Inflammatory macrophage treated with lipopolysaccharide for 1 hour (primary cell): ENCODE measurements around the gene PEAK3.
A peak's percentile ranks its signal among the peaks of the same experiment; 100 is the strongest.
"Not testable (repeated sequence)": the region's sequence is repeated elsewhere in the genome, so short reads cannot be mapped to it uniquely, and the experiment has no call there.

Experiments used
- DNase-seq, 2 donors: peaks; one replicate each; pipeline ENCODE4 v3.0.0-alpha.2; 2020 to 2022

Gene PEAK3

GRCh38 chr19:2288338-2288817 is 6.4 kb upstream of the PEAK3 start:
- no peak for DNase-seq

DNA sequence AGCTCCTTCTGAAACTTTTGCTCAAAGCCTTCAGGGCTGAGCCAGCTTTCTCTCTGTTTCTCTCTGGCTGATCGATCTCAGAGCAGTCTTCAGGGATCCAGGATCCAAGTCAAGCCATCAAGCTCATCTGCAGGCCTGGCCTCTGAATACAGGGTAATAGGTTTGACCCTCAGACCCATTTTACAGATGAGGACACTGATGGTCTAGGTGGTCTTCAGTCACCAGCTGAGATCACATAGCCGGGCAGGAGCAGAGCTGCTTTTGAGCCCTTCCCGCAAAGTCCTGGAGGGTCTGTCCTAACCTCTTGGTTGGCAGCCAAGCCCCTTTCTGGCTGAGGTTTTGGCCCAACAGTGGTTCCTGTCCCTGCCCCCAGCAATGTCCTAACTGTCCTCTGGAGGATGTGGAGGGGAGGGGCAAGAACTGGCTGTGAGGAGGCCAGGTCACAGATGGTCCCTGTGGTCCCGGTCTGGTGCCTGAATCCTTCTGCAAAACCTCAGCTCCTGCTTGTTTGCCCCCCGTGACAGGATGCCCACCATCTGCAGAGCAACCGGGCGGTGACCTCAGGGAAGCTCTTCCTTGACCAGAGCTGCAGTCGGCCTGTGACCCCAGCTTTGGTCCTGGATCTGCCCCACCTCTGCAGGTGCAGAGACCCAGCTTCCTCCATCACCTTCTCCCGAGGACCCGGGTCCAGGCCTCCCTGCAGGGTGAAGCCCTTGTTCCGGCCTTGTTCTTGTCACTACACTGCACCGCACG is 5.8 kb upstream of the PEAK3 start:
- DNase-seq, result no peak

GRCh38 chr19:2286402-2287140 is 4.6 kb upstream of the PEAK3 start:
- DNase-seq, result no peak

DNA sequence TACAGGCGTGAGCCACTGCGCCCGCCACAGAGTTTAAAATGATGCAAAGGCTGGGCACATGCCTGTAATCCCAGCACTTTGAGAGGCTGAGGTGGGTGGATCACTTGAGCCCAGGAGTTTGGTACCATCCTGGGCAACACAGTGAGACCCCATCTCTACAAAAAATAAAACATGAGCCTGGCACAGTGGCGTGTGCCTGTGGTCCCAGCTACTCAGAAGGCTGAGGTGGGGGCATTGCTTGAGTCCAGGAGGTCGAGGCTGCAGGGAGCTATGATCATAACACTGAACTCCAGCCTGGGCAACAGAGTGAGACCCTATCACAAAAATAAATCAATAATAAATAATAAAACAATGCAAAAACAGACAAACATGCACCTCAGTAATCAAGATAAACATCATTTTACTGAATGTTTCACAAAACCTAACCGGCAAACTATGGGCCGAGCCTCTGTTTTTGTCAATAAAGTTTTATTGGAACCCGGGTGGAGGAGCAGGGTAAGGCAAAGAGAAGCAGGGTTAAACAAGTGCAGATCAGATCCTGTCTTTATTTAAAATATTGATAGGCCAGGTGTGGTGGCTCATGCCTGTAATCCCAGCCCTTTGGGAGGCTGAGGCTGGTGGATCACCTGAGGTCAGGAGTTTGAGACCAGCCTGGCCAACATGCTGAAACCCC is 2.0 kb upstream of the PEAK3 start:
- no peak for DNase-seq

DNA sequence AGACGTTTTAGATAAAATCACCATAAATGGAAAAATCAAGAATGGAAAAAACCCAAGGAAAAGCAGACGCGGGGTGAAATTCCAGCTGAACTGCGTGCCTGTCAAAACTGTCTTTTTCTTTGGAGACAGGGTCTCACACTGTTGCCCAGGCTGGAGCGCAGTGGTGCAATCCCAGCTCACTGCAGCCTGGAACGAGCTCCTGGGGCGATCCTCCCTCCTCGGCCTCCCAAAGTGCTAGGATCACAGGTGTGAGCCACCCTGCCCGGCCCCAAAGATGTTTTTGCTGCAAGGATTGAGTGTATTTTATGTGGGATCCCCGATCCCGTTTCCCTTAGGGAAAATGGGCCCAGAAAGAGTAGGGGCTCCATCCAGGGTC is 875 bp upstream of the PEAK3 start:
- no peak for DNase-seq

DNA sequence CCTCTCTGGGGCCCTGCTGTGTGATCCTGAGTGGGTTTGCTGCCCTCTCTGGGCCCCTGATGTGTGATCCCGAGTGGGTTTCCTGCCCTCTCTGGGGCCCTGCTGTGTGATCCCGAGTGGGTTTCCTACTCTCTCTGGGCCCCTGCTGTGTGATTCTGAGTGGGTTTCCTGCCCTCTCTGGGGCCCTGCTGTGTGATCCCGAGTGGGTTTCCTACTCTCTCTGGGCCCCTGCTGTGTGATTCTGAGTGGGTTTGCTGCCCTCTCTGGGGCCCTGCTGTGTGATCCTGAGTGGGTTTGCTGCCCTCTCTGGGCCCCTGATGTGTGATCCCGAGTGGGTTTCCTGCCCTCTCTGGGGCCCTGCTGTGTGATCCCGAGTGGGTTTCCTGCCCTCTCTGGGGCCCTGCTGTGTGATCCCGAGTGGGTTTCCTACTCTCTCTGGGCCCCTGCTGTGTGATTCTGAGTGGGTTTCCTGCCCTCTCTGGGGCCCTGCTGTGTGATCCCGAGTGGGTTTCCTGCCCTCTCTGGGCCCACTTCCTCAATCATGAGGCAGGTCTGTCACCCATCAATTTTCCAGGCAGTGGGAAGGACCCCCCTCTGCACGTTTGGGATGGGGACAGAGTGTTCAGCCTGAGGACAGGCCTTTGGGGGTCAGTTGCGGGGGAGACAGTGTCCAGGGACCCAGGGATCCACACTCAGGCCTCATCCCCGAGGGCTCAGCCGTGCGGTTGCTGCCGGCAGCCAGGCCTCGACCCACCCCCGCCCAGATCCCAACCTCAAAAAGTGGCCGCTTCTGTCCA is 512 bp downstream of the PEAK3 start:
- DNase-seq, result not testable (repeated sequence)

DNA sequence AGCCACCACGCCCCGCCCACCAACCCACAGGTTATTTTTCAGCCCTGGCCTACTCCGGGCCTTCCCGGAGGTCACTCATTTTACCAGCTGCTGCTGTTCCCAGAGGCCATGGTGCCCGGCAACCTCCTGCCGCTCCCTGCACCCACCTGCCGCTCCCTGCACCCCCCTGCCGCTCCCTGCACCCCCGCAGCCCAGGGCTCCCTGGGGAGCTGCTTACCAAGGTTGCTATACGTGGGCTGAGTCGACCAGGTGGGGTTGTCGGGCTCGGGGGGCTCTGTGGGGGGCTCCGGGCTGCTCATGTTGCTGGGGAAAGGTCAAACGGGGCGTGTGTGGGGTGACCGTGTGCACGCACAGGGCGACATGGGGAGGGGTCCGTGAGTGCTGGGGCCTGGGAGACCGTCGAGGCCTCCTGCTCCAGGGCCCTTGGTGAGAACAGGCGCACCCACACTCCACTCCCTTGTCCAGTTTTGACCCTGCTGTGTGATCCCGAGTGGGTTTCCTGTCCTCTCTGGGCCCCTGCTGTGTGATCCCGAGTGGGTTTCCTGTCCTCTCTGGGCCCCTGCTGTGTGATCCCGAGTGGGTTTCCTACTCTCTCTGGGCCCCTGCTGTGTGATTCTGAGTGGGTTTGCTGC is 1.2 kb downstream of the PEAK3 start:
- no peak for DNase-seq

DNA sequence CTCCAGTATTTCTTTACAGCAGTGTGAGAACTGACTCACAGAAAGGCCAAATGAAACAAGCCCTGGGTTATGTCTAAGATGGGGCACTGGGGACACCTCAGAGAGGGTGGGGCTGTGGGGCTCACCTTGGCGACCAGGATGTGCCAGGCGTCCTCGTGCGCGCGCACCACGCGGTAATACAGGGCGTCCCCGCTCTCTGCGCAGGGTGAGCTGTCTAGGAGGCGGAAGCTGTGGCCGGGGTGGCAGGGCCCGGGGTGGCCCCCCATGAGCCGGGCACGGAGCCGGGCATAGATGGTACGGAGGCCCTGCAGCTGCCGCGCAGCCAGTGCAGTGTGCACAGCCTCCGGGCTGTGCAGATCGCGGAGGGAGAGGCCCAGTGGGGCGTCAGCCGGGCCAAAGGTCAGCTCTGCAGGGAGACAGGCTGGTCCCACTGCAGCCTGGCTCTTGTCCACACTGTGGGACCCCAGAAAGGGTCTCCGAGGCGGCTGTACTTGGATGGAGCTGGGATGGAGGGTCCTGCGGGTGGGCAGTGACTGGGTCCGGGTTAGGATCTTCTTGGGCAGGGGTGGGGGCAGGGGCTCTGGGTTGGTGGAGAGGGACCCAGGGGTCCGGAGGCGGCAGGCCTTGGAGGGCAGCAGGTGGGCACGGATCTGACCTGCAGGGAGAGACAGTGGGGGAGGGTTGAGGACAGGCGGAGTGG is 3.4 kb downstream of the PEAK3 start:
- no peak for DNase-seq

DNA sequence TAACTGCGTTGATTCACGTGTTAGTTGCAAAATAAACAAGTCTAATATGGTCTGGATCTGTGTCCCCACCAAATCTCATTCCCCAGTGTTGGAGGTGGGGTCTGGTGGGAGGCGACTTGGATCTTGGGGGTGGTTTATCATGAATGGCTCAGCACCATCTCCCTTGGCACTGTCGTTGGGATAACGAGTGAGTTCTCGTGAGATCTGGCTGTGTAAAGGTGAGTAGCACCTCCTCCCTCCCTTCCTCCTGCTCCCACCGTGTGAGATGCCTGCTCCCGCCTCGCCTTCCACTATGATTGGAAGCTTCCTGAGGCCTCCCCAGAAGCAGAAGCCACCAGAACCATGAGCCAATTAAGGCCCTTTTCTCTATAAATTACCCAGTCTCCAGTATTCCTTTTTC is 4.8 kb downstream of the PEAK3 start:
- no peak for DNase-seq

DNA sequence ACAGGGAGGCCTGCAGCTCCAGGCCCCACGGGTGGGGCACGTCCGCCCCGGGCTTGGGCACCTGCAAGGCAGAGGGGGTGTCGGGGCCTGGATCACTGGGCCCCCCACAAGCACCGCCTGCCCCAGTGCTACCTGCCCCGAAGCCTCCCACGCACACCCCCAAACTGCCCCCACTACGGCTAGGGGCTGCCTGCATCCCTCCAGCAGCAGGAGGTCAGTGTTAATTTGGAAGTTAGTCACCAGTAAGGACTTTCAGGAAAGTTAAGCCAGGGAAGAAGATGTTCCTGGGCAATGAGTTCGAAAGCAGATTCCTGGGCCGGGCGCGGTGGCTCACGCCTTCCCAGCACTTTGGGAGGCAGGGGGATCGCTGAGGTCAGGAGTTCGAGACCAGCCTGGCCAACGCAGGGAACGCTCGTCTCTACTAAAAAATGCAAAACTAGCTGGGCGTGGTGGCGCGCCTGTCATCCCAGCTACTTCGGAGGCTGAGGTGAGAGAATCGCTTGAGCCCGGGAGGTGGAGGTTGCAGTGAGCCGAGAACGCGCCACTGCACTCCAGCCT is 5.5 kb downstream of the PEAK3 start:
- no peak for DNase-seq

- DNase-seq, result no peak
Observed at GRCh38 chr19:2275588-2276428, 6.2 kb downstream of the PEAK3 start.

DNA sequence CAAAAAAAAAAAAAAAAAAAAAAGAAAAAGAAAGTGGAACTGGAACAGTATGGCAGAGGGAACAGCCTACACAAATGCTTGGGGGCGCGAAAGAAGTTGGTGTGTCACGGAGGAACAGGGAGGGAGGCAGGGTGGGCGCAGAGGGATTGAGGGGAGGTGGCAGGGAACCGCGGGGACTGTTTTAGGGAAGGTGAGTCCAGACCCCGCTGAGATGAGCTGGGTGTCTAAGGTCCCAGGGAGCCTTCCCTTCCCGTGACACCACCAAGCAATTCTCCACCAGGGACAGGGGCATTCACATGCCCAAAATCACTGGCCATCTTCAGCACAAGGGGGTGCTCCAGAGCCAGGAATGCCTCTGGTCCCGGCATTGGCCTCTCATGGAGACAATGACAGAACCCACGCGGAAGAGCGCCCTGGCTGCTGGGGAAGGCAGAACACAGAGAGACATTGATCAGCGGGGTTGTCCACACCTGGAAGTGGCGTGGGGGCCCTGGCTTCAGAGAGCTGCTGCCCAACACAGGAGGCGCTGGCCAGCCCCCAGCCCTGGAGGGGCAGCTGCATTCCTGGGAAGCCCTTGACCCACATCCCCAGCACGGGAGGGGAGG is 6.9 kb downstream of the PEAK3 start:
- DNase-seq, result peak; percentile 67 to 80

DNA sequence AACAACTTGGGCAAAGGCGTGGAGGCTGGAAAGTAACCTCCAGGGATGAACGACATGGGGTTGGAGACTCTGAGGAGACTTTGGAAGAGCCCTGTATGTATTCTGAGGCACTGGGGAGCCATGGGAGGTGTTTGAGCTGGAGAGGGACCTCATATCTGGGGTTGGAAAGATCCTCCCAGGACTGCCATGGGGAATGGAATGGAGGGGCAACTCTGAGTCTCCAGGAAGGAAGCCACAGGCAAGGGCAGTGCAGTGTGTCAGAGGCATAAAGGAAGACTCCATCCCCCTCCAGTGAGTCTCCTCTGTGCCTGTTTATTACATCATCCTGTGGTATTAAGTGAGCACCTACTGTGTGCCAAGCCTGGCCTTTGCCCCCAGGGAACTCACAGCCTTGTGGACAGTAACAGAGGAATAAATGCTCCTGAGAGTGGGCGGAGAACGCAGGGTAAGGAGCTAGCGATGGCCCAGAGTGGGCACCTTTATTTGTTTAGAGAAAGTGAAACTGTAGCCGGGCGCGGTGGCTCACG is 7.7 kb downstream of the PEAK3 start:
- DNase-seq, result no peak

DNA sequence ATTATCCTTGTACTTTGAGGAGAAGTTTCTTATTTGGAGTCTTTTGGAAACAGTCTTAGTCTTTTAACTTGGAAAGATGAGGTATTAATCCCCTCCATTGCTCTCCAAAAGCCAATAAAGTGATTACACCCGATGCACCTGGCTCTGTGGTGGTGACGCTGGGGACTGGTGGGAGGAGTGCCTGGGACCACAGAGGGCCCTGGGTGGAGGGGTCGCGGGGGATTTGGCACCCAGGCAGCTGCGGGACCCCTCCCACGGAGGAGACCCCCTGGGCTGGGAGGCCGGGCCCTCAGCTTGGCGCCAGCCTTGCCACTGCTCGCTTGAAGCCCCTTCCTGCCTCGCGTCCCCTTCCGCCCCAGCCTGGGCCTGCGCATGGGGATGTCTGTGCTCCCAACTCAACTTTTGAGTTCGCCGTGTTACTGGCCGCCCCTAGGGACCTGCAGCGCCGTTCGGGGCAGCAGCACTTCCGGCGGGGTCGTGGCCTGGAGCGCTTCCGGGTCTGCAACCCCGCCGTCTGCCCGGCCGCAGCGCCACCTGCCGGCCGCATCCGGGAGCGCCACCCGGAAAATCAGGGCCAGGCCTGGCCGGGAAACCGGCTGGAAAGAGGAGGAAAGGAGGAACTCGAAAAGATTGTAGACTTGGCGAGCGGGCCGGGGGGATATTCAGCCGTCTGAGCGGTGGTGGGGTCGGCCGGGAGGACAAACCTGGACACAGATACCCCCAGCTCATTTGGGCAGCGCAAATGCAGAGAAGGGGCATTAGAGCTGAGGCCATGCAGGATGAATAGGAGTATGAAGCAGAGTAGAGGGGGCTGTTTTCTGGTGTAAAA is 8.4 kb downstream of the PEAK3 start:
- peak; percentile 56 to 89 for DNase-seq

DNA sequence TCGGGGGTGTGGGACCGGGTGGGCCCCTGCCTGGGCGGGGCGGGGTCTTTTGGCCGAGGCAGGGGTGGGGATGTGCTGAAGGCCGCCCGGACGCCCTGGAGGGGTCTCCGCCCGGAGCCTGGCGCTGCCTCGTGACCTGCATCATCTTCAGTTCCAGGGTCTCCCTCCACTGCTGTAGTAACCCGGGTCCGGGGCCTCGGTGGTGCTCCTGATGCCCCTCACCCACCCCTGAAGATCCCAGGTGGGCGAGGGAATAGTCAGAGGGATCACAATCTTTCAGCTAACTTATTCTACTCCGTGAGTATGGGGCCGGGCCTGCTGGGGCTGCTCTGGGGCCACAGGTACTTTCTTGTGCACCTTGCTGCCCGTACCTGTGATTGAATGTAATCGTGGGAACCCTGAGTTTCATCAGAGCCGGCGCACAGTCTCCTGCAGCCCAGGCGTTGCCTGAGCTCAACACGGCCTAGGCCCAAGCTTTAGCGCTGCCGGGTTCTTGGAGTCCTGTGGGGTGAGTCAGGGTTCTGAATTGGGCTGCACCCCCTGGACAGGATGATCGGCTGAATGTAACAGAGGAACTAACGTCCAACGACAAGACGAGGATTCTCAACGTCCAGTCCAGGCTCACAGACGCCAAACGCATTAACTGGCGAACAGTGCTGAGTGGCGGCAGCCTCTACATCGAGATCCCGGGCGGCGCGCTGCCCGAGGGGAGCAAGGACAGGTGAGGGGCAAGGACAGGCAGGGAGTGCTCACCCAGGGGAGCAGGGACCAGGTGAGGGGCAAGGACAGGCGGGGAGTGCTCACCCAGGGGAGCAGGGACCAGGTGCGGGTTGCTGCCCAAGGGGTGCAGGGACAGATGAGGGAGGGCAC is 10.5 kb downstream of the PEAK3 start:
- peak in 1 of 2 donors; percentile 43 for DNase-seq

- DNase-seq, result peak; percentile 94 to 95
Observed at GRCh38 chr19:2270423-2271233, 11.3 kb downstream of the PEAK3 start.

DNA sequence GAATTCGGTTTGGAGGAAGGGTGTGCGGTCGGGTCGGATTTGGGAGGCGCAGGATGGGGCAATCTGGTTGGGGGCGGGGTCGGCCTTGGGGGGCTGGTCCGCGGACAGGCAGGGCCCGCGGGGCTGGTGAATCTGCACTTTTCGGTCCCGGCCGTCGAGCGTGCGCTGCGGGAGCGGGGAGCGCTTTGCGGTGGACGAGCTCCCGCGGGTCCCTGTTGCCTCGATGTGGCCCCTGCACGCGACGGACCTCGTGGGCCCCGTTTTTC is 11.9 kb downstream of the PEAK3 start:
- DNase-seq, result no peak
